HEK293 (cell line): ENCODE results near the gene DNMT1.

Experiments
- ATF2 ChIP-seq: fragments of 450-650 bp; formaldehyde crosslinking; IDR thresholded peaks from 2 replicates; pipeline ENCODE4 v1.5.1; 2016; ENCODE audit warnings: missing biosample characterization, missing genetic modification characterization, low read depth
- EGR2 ChIP-seq: fragments of 450-650 bp; formaldehyde crosslinking; IDR thresholded peaks from 2 replicates; pipeline ENCODE4 v1.5.1; 2016; ENCODE audit warnings: low read depth, missing biosample characterization, missing genetic modification characterization
- GLIS1 ChIP-seq: fragments of 450-650 bp; formaldehyde crosslinking; IDR thresholded peaks from 2 replicates; pipeline ENCODE4 v1.5.1; 2016; ENCODE audit warnings: missing biosample characterization, missing genetic modification characterization
- HOXA7 ChIP-seq: sonication (generic); formaldehyde crosslinking; IDR thresholded peaks from 2 replicates; pipeline ENCODE4 v1.8.1; 2022; ENCODE audit warnings: missing genetic modification reagents, borderline replicate concordance
- MZF1 ChIP-seq: fragments of 450-650 bp; formaldehyde crosslinking; IDR thresholded peaks from 2 replicates; pipeline ENCODE4 v1.5.1; 2017; ENCODE audit warnings: missing biosample characterization, missing genetic modification characterization, borderline replicate concordance
- PRDM1 ChIP-seq: fragments of 450-650 bp; formaldehyde crosslinking; IDR thresholded peaks from 2 replicates; pipeline ENCODE4; 2016; ENCODE audit warnings: missing biosample characterization, missing genetic modification characterization
- PRDM4 ChIP-seq: fragments of 450-650 bp; formaldehyde crosslinking; IDR thresholded peaks from 2 replicates; pipeline ENCODE4 v1.5.1; 2017; ENCODE audit warnings: missing biosample characterization, missing genetic modification characterization
- SCRT1 ChIP-seq: fragments of 450-650 bp; formaldehyde crosslinking; IDR thresholded peaks from 2 replicates; pipeline ENCODE4 v1.5.1; 2016; ENCODE audit warnings: missing biosample characterization, missing genetic modification characterization, borderline replicate concordance
- ZBTB21 ChIP-seq: fragments of 450-650 bp; formaldehyde crosslinking; IDR thresholded peaks from 2 replicates; pipeline ENCODE4 v1.5.1; 2017; ENCODE audit warnings: missing biosample characterization, missing genetic modification characterization
- ZBTB6 ChIP-seq: fragments of 450-650 bp; formaldehyde crosslinking; IDR thresholded peaks from 2 replicates; pipeline ENCODE4 v1.5.1; 2017; ENCODE audit warnings: missing biosample characterization, missing genetic modification characterization
- ZEB2 ChIP-seq: fragments of 450-650 bp; formaldehyde crosslinking; IDR thresholded peaks from 2 replicates; pipeline ENCODE4 v1.5.1; 2016; ENCODE audit warnings: missing biosample characterization, missing genetic modification characterization
- ZNF146 ChIP-seq: fragments of 450-650 bp; formaldehyde crosslinking; IDR thresholded peaks from 2 replicates; pipeline ENCODE4 v1.5.1; 2016; ENCODE audit warnings: missing biosample characterization, missing genetic modification characterization
- ZNF175 ChIP-seq: fragments of 450-650 bp; formaldehyde crosslinking; IDR thresholded peaks from 2 replicates; pipeline ENCODE4 v1.5.1; 2016; ENCODE audit warnings: missing biosample characterization, missing genetic modification characterization
- ZNF311 ChIP-seq: fragments of 450-650 bp; formaldehyde crosslinking; IDR thresholded peaks from 2 replicates; pipeline ENCODE4 v1.5.1; 2017; ENCODE audit warnings: missing biosample characterization, missing genetic modification characterization, borderline replicate concordance
- ZNF416 ChIP-seq: fragments of 450-650 bp; formaldehyde crosslinking; IDR thresholded peaks from 2 replicates; pipeline ENCODE4 v1.5.1; 2016; ENCODE audit warnings: missing biosample characterization, missing genetic modification characterization
- ZNF510 ChIP-seq: fragments of 450-650 bp; formaldehyde crosslinking; IDR thresholded peaks from 2 replicates; pipeline ENCODE4 v1.5.1; 2018; ENCODE audit warnings: mild to moderate bottlenecking, missing genetic modification characterization, missing biosample characterization; ENCODE audit not compliant: insufficient replicate concordance
- ZNF549 ChIP-seq: fragments of 450-650 bp; IDR thresholded peaks from 2 replicates; pipeline ENCODE4 v1.5.1; 2018; ENCODE audit warnings: missing biosample characterization, missing genetic modification characterization, mild to moderate bottlenecking, inconsistent platforms, moderate library complexity
- ZNF626 ChIP-seq: fragments of 450-650 bp; sonication (Bioruptor Pico); formaldehyde crosslinking; IDR thresholded peaks from 2 replicates; pipeline ENCODE4 v1.5.1; 2018; ENCODE audit warnings: missing biosample characterization, missing genetic modification characterization, inconsistent platforms
- ZNF664 ChIP-seq: fragments of 450-650 bp; formaldehyde crosslinking; IDR thresholded peaks from 2 replicates; pipeline ENCODE4 v1.5.1; 2016; ENCODE audit warnings: missing biosample characterization, missing genetic modification characterization
- ZNF670 ChIP-seq: fragments of 450-650 bp; formaldehyde crosslinking; IDR thresholded peaks from 2 replicates; pipeline ENCODE4 v1.5.1; 2016; ENCODE audit warnings: missing biosample characterization, missing genetic modification characterization, low read depth
- ZNF785 ChIP-seq: fragments of 450-650 bp; formaldehyde crosslinking; IDR thresholded peaks from 2 replicates; pipeline ENCODE4 v1.5.1; 2016; ENCODE audit warnings: missing biosample characterization, missing genetic modification characterization
- ZNF791 ChIP-seq: fragments of 450-650 bp; formaldehyde crosslinking; IDR thresholded peaks from 2 replicates; pipeline ENCODE4 v1.5.1; 2016; ENCODE audit warnings: missing biosample characterization, missing genetic modification characterization
- ZSCAN18 ChIP-seq: fragments of 450-650 bp; formaldehyde crosslinking; IDR thresholded peaks from 2 replicates; pipeline ENCODE4 v1.5.1; 2016; ENCODE audit warnings: missing biosample characterization, missing genetic modification characterization
- TF ChIP-seq, protein P1 (sequence below): fragments of 450-650 bp; formaldehyde crosslinking; IDR thresholded peaks from 2 replicates; pipeline ENCODE4 v1.5.1; 2016; ENCODE audit warnings: missing biosample characterization, missing genetic modification characterization
- TF ChIP-seq, protein P2 (sequence below): fragments of 450-650 bp; formaldehyde crosslinking; IDR thresholded peaks from 2 replicates; pipeline ENCODE4 v1.5.1; 2016; ENCODE audit warnings: missing biosample characterization, missing genetic modification characterization
- TF ChIP-seq, protein P3 (sequence below): fragments of 450-650 bp; formaldehyde crosslinking; IDR thresholded peaks from 2 replicates; pipeline ENCODE4 v1.5.1; 2016; ENCODE audit warnings: missing biosample characterization, missing genetic modification characterization

DNMT1 gene

GRCh38 chr19:10230861-10231611 lies 36.3 kb upstream of the DNMT1 start, which contains the start of gene S1PR2 (continued):
- TF ChIP-seq PRDM4 (tag by site-specific recombination) (no peak), EGR2 (tag by site-specific recombination) (peak; percentile 20; the same call in 1 of the 2 replicates), ZNF791 (tag by site-specific recombination) (no peak), ZNF416 (tag by site-specific recombination) (no peak), PRDM1 (tag by site-specific recombination) (no peak), ZBTB6 (tag by site-specific recombination) (no peak), ZBTB21 (tag by site-specific recombination) (no peak; the same call in 1 of the 2 replicates), ZNF146 (tag by site-specific recombination) (no peak), ZNF510 (tag by site-specific recombination) (no peak), SCRT1 (tag by site-specific recombination) (no peak), GLIS1 (tag by site-specific recombination) (peak; percentile 12; the same call in 1 of the 2 replicates), ZNF664 (tag by site-specific recombination) (no peak), ZSCAN18 (tag by site-specific recombination) (no peak), ZEB2 (tag by site-specific recombination) (no peak; the same call in 1 of the 2 replicates), ZNF549 (tag by site-specific recombination) (no peak), MZF1 (tag by site-specific recombination) (no peak), ZNF785 (tag by site-specific recombination) (no peak), HOXA7 (CRISPR knock-in tag) (no peak), ZNF626 (tag by site-specific recombination) (no peak), ZNF670 (tag by site-specific recombination) (no peak), ATF2 (peak; percentile 93), ZNF311 (no peak), ZNF175 (tag by site-specific recombination) (no peak)
- TF ChIP-seq, protein P1, sequence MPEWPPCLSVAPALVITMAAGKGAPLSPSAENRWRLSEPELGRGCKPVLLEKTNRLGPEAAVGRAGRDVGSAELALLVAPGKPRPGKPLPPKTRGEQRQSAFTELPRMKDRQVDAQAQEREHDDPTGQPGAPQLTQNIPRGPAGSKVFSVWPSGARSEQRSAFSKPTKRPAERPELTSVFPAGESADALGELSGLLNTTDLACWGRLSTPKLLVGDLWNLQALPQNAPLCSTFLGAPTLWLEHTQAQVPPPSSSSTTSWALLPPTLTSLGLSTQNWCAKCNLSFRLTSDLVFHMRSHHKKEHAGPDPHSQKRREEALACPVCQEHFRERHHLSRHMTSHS (tag by site-specific recombination), result no peak
- TF ChIP-seq, protein P2, sequence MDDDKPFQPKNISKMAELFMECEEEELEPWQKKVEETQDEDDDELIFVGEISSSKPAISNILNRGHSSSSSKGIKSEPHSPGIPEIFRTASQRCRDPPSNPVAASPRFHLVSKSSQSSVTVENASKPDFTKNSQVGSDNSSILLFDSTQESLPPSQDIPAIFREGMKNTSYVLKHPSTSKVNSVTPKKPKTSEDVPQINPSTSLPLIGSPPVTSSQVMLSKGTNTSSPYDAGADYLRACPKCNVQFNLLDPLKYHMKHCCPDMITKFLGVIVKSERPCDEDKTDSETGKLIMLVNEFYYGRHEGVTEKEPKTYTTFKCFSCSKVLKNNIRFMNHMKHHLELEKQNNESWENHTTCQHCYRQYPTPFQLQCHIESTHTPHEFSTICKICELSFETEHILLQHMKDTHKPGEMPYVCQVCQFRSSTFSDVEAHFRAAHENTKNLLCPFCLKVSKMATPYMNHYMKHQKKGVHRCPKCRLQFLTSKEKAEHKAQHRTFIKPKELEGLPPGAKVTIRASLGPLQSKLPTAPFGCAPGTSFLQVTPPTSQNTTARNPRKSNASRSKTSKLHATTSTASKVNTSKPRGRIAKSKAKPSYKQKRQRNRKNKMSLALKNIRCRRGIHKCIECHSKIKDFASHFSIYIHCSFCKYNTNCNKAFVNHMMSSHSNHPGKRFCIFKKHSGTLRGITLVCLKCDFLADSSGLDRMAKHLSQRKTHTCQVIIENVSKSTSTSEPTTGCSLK (tag by site-specific recombination), result no peak
- TF ChIP-seq, protein P3, sequence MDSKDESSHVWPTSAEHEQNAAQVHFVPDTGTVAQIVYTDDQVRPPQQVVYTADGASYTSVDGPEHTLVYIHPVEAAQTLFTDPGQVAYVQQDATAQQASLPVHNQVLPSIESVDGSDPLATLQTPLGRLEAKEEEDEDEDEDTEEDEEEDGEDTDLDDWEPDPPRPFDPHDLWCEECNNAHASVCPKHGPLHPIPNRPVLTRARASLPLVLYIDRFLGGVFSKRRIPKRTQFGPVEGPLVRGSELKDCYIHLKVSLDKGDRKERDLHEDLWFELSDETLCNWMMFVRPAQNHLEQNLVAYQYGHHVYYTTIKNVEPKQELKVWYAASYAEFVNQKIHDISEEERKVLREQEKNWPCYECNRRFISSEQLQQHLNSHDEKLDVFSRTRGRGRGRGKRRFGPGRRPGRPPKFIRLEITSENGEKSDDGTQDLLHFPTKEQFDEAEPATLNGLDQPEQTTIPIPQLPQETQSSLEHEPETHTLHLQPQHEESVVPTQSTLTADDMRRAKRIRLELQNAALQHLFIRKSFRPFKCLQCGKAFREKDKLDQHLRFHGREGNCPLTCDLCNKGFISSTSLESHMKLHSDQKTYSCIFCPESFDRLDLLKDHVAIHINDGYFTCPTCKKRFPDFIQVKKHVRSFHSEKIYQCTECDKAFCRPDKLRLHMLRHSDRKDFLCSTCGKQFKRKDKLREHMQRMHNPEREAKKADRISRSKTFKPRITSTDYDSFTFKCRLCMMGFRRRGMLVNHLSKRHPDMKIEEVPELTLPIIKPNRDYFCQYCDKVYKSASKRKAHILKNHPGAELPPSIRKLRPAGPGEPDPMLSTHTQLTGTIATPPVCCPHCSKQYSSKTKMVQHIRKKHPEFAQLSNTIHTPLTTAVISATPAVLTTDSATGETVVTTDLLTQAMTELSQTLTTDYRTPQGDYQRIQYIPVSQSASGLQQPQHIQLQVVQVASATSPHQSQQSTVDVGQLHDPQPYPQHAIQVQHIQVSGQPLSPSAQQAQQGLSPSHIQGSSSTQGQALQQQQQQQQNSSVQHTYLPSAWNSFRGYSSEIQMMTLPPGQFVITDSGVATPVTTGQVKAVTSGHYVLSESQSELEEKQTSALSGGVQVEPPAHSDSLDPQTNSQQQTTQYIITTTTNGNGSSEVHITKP (tag by site-specific recombination), result 0 out of 2 replicates have a peak, but pooled peaks have one; percentile 4
